GM12878 (cell line): ENCODE measurements around the gene C11orf58. TPM values are rescaled to one million over a fixed set of nuclear protein-coding genes. Genes with fewer than 3 reads are reported as not detected.

Experiments
- ATAC-seq: fragments of 200-7000 bp; cut with Tn5 transposase; 3 replicates; pipeline ENCODE4 v1.9.1; 2020; ENCODE audit warnings: mild to moderate bottlenecking, moderate library complexity
- BruUV-seq: library from RNA; stranded (reverse); fragments of 400-500 nt; replicated peaks from 2 replicates; lab custom pipeline; 2021; lab: Mats Ljungman, UMichigan
- CTCF ChIA-PET: fragments of 300-600 bp; sonication (Branson Sonifier 250); formaldehyde crosslinking; extraction: SDS; loops from one replicate; lab custom pipeline; 2021; ENCODE audit warnings: inconsistent platforms; lab: Yijun Ruan, JAX
- POLR2A ChIA-PET: fragments of 350-600 bp; formaldehyde crosslinking; extraction: SDS; loops from one replicate; lab custom pipeline; 2021; ENCODE audit warnings: inconsistent platforms; lab: Charles Lee
- RAD21 ChIA-PET: fragments of 300-600 bp; sonication (Branson Sonifier 250); formaldehyde crosslinking; loops from one replicate; lab custom pipeline; 2023; ENCODE audit warnings: antibody characterized with exemption; ENCODE audit not compliant: unreplicated experiment; lab: Charles Lee
- SMC1A ChIA-PET: fragments of 300-600 bp; sonication (Branson Sonifier 250); formaldehyde crosslinking; loops from one replicate; lab custom pipeline; 2023; ENCODE audit not compliant: unreplicated experiment, uncharacterized antibody; lab: Charles Lee
- DNase-seq: peaks from one replicate; pipeline ENCODE4 v3.0.0-alpha.2; 2011; ENCODE audit warnings: low read depth, low spot score
- FAIRE-seq: peaks from 3 replicates; lab custom pipeline; 2011; peaks lifted over from hg19 to GRCh38; lab: Jason Lieb, UNC
- H2AFZ ChIP-seq: 2 replicates; pipeline ENCODE4 v1.6.0; 2011; ENCODE audit warnings: low read depth, low read length, control low read depth; ENCODE audit not compliant: control insufficient read depth
- H3K27ac ChIP-seq: 2 replicates; pipeline ENCODE4 v1.5.1; 2011; ENCODE audit warnings: control low read depth; ENCODE audit not compliant: control insufficient read depth, insufficient read depth
- H3K27me3 ChIP-seq, 2 experiments: replicated peaks in 1 of 2; 2 replicates each; pipeline versions ENCODE4 v1.6.0 to v1.6.1; 2011; ENCODE audit warnings: low read length in 1 of 2; ENCODE audit not compliant: control insufficient read depth in 2 of 2, insufficient read depth in 2 of 2
- H3K36me3 ChIP-seq, 2 experiments: 2 replicates each; pipeline ENCODE4 v1.5.1; 2011; ENCODE audit warnings: low read length in 1 of 2; ENCODE audit not compliant: control insufficient read depth in 2 of 2, insufficient read depth in 2 of 2
- H3K4me1 ChIP-seq: 2 replicates; pipeline ENCODE4 v1.6.1; 2011; ENCODE audit warnings: mild to moderate bottlenecking, low read length, moderate library complexity, mixed read lengths; ENCODE audit not compliant: control insufficient read depth, insufficient read depth
- H3K4me2 ChIP-seq: 2 replicates; pipeline ENCODE4 v1.6.0; 2011; ENCODE audit warnings: control low read depth; ENCODE audit not compliant: control insufficient read depth, insufficient read depth
- H3K4me3 ChIP-seq: fragments of 200-600 bp; sonication (generic); 2 replicates; pipeline ENCODE4 v1.5.1; 2016
- H3K79me2 ChIP-seq: 2 replicates; pipeline ENCODE4 v1.6.0; 2011; ENCODE audit warnings: low read length; ENCODE audit not compliant: control insufficient read depth, insufficient read depth
- H3K9ac ChIP-seq: 2 replicates; pipeline ENCODE4 v1.8.0; 2011; ENCODE audit warnings: low read length, control low read depth, mixed read lengths; ENCODE audit not compliant: control insufficient read depth, insufficient read depth
- H3K9me3 ChIP-seq: replicated peaks from 3 replicates; pipeline ENCODE4 v1.5.1; 2011; ENCODE audit warnings: mild to moderate bottlenecking, low read length; ENCODE audit not compliant: control insufficient read depth, insufficient read depth
- H4K20me1 ChIP-seq: 2 replicates; pipeline ENCODE4 v1.6.0; 2011; ENCODE audit not compliant: control insufficient read depth, insufficient read depth
- WGBS: methylation state at CpG from one replicate; pipeline ENCODE4 v1.1.6; 2016; ENCODE audit warnings: low lambda C conversion rate; ENCODE audit not compliant: insufficient replicate concordance, insufficient coverage; ENCODE audit errors: missing lambda C conversion rate; 5-methylcytosine and 5-hydroxymethylcytosine counted together
- in situ Hi-C: fragments of 300-500 bp; cut with MboI; formaldehyde crosslinking; loops from 9 replicates; pipeline ENCODE4 v1.14.3; 2018; ENCODE audit warnings: mixed read lengths
- intact Hi-C: fragments of 100-400 bp; cut with micrococcal nuclease; formaldehyde crosslinking; loops from one replicate; pipeline ENCODE4 v1.14.2; 2022; ENCODE audit not compliant: unreplicated experiment
- polyA plus RNA-seq, 11 experiments: library from polyadenylated mRNA; depleted of rRNA in 4 of 11; unstranded in 6 of 11; stranded (reverse) in 5 of 11; fragments of >200 nt; fragmentation: Nextera tagmentation in 4 of 11; fragmentation: Illumina TruSeq in 1 of 11; extraction: Ambion mirVana in 4 of 11; extraction: Trizol in 1 of 11; gene quantifications; 1 replicate in 1 of 11; 2 replicates in 10 of 11; pipeline versions ENCODE4 v1.2.1 to v1.2.3, GENCODE V29; 2011 to 2016; ENCODE audit warnings: inconsistent platforms in 2 of 11, missing spikeins in 2 of 11, low read depth in 1 of 11
- total RNA-seq, 4 experiments: library from RNA; depleted of rRNA in 3 of 4; stranded (reverse); fragments of >200 nt in 3 of 4; fragmentation: Illumina TruSeq in 1 of 4; extraction: Trizol in 1 of 4; gene quantifications; 2 replicates each; pipeline versions ENCODE4 v1.2.1 to v1.2.3, GENCODE V29; 2013 to 2021
- TF ChIP-seq, protein P1 (sequence below): IDR thresholded peaks from 2 replicates; pipeline ENCODE4 v1.6.1; 2011; ENCODE audit warnings: low read depth, low read length, improper control_type of control experiment, borderline replicate concordance
- TF ChIP-seq, protein P2 (sequence below): fragments of 450-650 bp; IDR thresholded peaks from 2 replicates; pipeline ENCODE4 v1.6.1; 2014; ENCODE audit warnings: mild to moderate bottlenecking

C11orf58 gene
- total and polyA plus RNA-seq, 10 of the 15 experiments (the other 5 are each of a cell fraction or from before 2014, with no cell fraction given): 98.2 to 379 (median 211) TPM

DNA sequence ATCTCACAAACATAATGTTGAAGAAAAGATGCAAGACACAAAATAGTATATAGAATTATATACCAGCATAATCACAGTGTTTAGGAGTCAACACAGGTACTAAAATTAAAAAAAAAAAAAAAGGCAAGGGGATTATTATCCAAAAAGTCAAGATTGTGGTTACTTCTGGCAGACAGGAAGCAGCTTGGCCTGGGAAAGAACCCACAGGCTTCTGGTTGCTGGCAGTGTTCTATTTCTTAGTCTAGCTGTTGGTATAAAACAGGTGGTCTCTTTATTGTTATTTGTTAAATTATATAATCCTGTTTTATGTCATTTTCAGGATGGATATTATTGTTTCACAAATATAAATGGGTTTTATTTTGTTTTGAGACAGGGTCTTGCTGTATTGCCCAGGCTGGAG is 54.0 kb downstream of the C11orf58 start:
- H3K9me3 ChIP-seq: no peaks in the 10 kb centered on the region
- no peaks in the 10 kb centered on the region; a peak in 1 of 4 replicates for H3K27me3 ChIP-seq
- CTCF ChIA-PET: interaction anchor here (0.7 to 1.2 kb wide), 3 partner anchors 10 to 145 kb away, joined by 3 read pairs; no protein-coding TSS in a partner anchor
- no peak for FAIRE-seq
- H2AFZ ChIP-seq: no peak overlapping the region
- H3K27ac ChIP-seq: no peak overlapping the region
- TF ChIP-seq, protein P1, sequence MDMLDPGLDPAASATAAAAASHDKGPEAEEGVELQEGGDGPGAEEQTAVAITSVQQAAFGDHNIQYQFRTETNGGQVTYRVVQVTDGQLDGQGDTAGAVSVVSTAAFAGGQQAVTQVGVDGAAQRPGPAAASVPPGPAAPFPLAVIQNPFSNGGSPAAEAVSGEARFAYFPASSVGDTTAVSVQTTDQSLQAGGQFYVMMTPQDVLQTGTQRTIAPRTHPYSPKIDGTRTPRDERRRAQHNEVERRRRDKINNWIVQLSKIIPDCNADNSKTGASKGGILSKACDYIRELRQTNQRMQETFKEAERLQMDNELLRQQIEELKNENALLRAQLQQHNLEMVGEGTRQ: no peak
- no peak for DNase-seq
- no TSS peak for BruUV-seq
- intact Hi-C loops (no loop called here), in situ Hi-C loops (no loop called here)
- no peaks in the 10 kb centered on the region for H3K79me2 ChIP-seq
- no peak overlapping the region for H3K9ac ChIP-seq
- ATAC-seq: no peak
- no peaks in the 10 kb centered on the region for H4K20me1 ChIP-seq
- H3K36me3 ChIP-seq: no peaks in the 10 kb centered on the region
- H3K4me1 ChIP-seq: no peaks in the 10 kb centered on the region
- H3K4me3 ChIP-seq: no peak overlapping the region
- SMC1A ChIA-PET: interaction anchor here (0.6 kb wide), 1 partner anchor 329 kb away, joined by 3 read pairs; no protein-coding TSS in a partner anchor
- RAD21 ChIA-PET: interaction anchor here (1.1 kb wide), 1 partner anchor 8 kb away, joined by 3 read pairs; no protein-coding TSS in a partner anchor
- POLR2A ChIA-PET: no interaction called here
- no peak overlapping the region for H3K4me2 ChIP-seq

DNA sequence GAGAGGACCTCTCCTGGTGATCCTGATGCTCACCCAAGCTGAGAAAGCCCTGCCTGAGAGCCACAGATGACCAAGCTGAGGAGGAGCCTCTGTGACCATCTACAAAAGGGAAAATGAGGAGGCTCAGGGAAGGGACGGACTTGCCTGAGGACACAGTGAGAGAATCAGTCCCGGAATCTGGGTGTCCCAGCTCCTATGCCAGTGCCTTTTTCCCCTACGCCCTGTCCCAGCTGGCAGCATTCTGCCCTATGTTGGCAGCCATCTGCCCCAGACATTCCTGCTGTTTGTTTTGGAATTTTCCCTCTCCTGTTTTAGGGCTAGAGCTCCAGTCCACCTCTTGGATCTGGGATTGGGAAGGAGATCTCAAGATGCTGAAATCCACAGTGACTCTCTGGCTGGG is 54.6 kb downstream of the C11orf58 start:
- in situ Hi-C loops (no loop called here), intact Hi-C loops (no loop called here)
- no peak for FAIRE-seq
- DNase-seq: no peak
- H3K27ac ChIP-seq: no peak overlapping the region
- no peaks in the 10 kb centered on the region for H3K9me3 ChIP-seq
- no peak overlapping the region for H2AFZ ChIP-seq
- H4K20me1 ChIP-seq: no peaks in the 10 kb centered on the region
- ChIA-PET POLR2A (no interaction called here), CTCF (interaction anchor here (0.7 to 2.7 kb wide), 3 partner anchors 8 to 144 kb away, joined by 3 to 16 read pairs (median 3); no protein-coding TSS in a partner anchor), SMC1A (interaction anchor here (0.6 kb wide), 2 partner anchors 76 to 329 kb away, joined by 3 read pairs; no protein-coding TSS in a partner anchor), RAD21 (interaction anchor here (0.6 to 1.2 kb wide), 3 partner anchors 8 to 267 kb away, joined by 3 to 4 read pairs (median 3); no protein-coding TSS in a partner anchor)
- no peak overlapping the region for H3K4me3 ChIP-seq
- WGBS: 61% methylated on average over 3 of the region's 3 CpGs
- H3K36me3 ChIP-seq: no peaks in the 10 kb centered on the region
- TF ChIP-seq, protein P2, sequence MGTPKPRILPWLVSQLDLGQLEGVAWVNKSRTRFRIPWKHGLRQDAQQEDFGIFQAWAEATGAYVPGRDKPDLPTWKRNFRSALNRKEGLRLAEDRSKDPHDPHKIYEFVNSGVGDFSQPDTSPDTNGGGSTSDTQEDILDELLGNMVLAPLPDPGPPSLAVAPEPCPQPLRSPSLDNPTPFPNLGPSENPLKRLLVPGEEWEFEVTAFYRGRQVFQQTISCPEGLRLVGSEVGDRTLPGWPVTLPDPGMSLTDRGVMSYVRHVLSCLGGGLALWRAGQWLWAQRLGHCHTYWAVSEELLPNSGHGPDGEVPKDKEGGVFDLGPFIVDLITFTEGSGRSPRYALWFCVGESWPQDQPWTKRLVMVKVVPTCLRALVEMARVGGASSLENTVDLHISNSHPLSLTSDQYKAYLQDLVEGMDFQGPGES: no peak
- H3K27me3 ChIP-seq: no peaks in the 10 kb centered on the region; a peak in 1 of 4 replicates
- no peaks in the 10 kb centered on the region for H3K79me2 ChIP-seq
- H3K4me1 ChIP-seq: 0 out of 2 replicates have a peak, but pooled peaks cover 1% of the 10 kb centered on the region
- no peak overlapping the region for H3K9ac ChIP-seq
- no TSS peak for BruUV-seq
- H3K4me2 ChIP-seq: no peak overlapping the region
- no peak for ATAC-seq
